Measurements from ENCODE around the gene EFEMP1. TPM values are rescaled to one million over a fixed set of nuclear protein-coding genes. Genes with fewer than 3 reads are reported as not detected.
A peak's percentile ranks its signal among the peaks of the same experiment; 100 is the strongest.

EFEMP1 gene
- total RNA-seq, 1 donor from 2014 or later: 40.7 TPM

GRCh38 chr2:55932843-55933242 lies 9.3 kb upstream of the EFEMP1 start:
- DNase-seq (ENCODE audit: low read depth): no peak
- no peak for TF ChIP-seq CTCF (IDR thresholded peaks at IDR 0.05; ENCODE audit: insufficient read depth, low read length, poor library complexity, severe bottlenecking)
- Histone ChIP-seq H3K27me3 (ENCODE audit: control insufficient read depth, insufficient read depth, low read length) (no peaks in the 10 kb centered on the region), H3K4me3 (ENCODE audit: low read depth, low read length) (no peak overlapping the region), H3K36me3 (ENCODE audit: control insufficient read depth, insufficient read depth, low read length) (no peaks in the 10 kb centered on the region)

DNA sequence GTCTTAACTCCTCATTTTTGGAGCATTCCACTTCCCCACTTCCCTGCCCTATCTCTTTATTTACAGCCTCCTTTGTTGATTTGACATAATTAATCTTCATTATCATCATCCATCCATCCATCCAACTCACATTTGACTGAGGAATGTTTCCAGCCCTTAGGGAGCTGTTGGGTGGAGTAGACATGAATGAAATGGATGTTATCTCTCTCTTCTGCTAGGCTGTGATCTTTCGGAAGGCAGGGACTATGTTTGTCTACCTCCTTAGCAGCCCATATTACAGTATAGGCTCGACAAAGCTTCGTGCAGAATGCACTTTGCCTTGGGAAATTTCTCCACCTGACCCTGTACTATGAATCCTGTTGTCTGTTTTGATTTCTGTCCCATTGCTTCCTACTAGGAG lies 7.7 kb upstream of the EFEMP1 start:
- H3K36me3 ChIP-seq (ENCODE audit: control insufficient read depth, insufficient read depth, low read length): no peaks in the 10 kb centered on the region
- TF ChIP-seq CTCF (IDR thresholded peaks at IDR 0.05; ENCODE audit: insufficient read depth, low read length, poor library complexity, severe bottlenecking): no peak
- H3K27me3 ChIP-seq (ENCODE audit: control insufficient read depth, insufficient read depth, low read length): no peaks in the 10 kb centered on the region

DNA sequence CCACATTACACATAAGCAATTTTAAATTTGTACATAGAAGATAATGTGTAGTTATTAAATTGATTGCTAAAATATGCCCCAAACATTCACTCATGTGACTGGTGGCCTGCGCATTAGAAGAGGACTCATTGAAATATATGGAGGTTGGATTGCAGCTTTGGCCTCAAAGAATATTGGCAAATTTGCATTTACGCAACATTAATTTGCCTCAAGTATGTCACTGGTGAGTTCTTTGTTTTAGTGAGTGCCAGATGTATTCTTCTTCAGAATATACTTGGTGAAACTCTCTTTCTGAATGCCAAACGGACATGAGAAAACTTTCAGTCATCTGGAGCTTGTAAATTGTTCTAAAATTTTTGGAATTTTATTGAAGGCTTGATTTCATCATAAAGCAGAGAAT lies 5.9 kb upstream of the EFEMP1 start:
- H3K36me3 ChIP-seq (ENCODE audit: control insufficient read depth, insufficient read depth, low read length): no peaks in the 10 kb centered on the region
- no peak for TF ChIP-seq CTCF (IDR thresholded peaks at IDR 0.05; ENCODE audit: insufficient read depth, low read length, poor library complexity, severe bottlenecking)
- H3K4me3 ChIP-seq (ENCODE audit: low read depth, low read length): no peak overlapping the region
- DNase-seq (ENCODE audit: low read depth): no peak
- no peaks in the 10 kb centered on the region for H3K27me3 ChIP-seq (ENCODE audit: control insufficient read depth, insufficient read depth, low read length)

More for the DNA sequence above, 7.7 kb upstream of the EFEMP1 start:
- H3K4me3 ChIP-seq (ENCODE audit: low read depth, low read length): no peak overlapping the region
- DNase-seq (ENCODE audit: low read depth): no peak

DNA sequence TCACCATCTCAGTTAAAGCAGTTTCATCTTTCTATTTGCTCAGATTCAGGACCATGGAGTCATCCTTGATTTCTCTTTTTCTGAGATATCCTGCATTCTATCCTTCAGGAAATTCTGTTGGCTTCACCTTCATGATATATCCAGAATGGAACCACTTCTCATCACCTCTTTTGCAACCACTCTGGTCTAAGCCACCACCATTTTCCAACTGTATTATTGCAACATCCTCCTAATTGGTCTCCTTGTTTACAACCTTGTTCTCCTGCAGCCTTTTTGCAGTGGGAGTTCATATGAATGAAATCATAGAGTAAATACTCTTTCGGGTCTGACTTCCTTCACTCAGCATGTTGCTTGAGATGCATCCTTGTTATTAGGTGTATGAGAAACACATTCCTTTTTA lies 3.4 kb upstream of the EFEMP1 start:
- peaks cover 3% of the 10 kb centered on the region for H3K27me3 ChIP-seq (ENCODE audit: control insufficient read depth, insufficient read depth, low read length)
- DNase-seq (ENCODE audit: low read depth): no peak
- no peak for TF ChIP-seq CTCF (IDR thresholded peaks at IDR 0.05; ENCODE audit: insufficient read depth, low read length, poor library complexity, severe bottlenecking)
- H3K4me3 ChIP-seq (ENCODE audit: low read depth, low read length): no peak overlapping the region
- H3K36me3 ChIP-seq (ENCODE audit: control insufficient read depth, insufficient read depth, low read length): no peaks in the 10 kb centered on the region

- no peak overlapping the region for H3K4me3 ChIP-seq (ENCODE audit: low read depth, low read length)
- no peak for TF ChIP-seq CTCF (IDR thresholded peaks at IDR 0.05; ENCODE audit: insufficient read depth, low read length, poor library complexity, severe bottlenecking)
- H3K27me3 ChIP-seq (ENCODE audit: control insufficient read depth, insufficient read depth, low read length): peaks cover 3% of the 10 kb centered on the region
- H3K36me3 ChIP-seq (ENCODE audit: control insufficient read depth, insufficient read depth, low read length): no peaks in the 10 kb centered on the region
- DNase-seq (ENCODE audit: low read depth): no peak
Measured at GRCh38 chr2:55926246-55926645, 2.7 kb upstream of the EFEMP1 start.

- peaks cover 3% of the 10 kb centered on the region for H3K27me3 ChIP-seq (ENCODE audit: control insufficient read depth, insufficient read depth, low read length)
- no peak for DNase-seq (ENCODE audit: low read depth)
- H3K36me3 ChIP-seq (ENCODE audit: control insufficient read depth, insufficient read depth, low read length): no peaks in the 10 kb centered on the region
- TF ChIP-seq CTCF (IDR thresholded peaks at IDR 0.05; ENCODE audit: insufficient read depth, low read length, poor library complexity, severe bottlenecking): no peak
- peak overlapping the region; percentile 65 for H3K4me3 ChIP-seq (ENCODE audit: low read depth, low read length)
Measured at GRCh38 chr2:55923982-55924321, 370 bp upstream of the EFEMP1 start.

Measured in kidney epithelial cell (primary cell).